Astrocyte of the cerebellum (primary cell): ENCODE measurements around the gene PLEKHA3.

ENCODE experiments used
- DNase-seq: peaks from one replicate; pipeline ENCODE4 v3.0.0-alpha.2; 2011; ENCODE audit warnings: low read depth
- H3K4me3 ChIP-seq: 2 replicates; pipeline ENCODE4 v1.5.1; 2011; ENCODE audit warnings: mild to moderate bottlenecking, low read depth, low read length, moderate library complexity
- in situ Hi-C: cut with HindIII; loops from 2 replicates; pipeline ENCODE4 v1.10.0; 2017; ENCODE audit warnings: low sequenced_read_pairs
- TF ChIP-seq, protein P1 (sequence below): IDR thresholded peaks from 2 replicates; pipeline ENCODE4 v1.5.1; 2012; ENCODE audit warnings: low read length, low read depth, moderate library complexity, mild to moderate bottlenecking; ENCODE audit errors: missing control alignments

Gene PLEKHA3

DNA sequence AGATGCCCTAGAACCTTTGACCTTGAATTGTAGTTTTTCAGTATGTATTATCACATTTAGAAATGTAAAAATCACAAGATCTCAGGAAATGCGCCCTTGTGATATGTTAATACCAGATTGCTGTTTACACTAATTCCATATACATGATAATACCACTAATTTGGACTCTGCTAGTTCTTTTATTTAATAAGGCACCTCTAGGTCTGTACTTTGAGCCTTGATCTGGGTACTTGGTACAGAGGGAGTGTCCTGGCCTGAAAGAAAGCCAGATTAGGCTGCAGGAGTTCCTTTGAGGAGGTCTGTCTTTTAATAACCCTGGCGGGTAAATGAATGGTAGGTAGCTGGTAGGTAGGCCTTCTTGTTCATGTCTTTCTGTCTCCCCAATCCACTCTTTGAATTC is 26.3 kb downstream of the PLEKHA3 start:
- H3K4me3 ChIP-seq: no peak overlapping the region
- TF ChIP-seq, protein P1, sequence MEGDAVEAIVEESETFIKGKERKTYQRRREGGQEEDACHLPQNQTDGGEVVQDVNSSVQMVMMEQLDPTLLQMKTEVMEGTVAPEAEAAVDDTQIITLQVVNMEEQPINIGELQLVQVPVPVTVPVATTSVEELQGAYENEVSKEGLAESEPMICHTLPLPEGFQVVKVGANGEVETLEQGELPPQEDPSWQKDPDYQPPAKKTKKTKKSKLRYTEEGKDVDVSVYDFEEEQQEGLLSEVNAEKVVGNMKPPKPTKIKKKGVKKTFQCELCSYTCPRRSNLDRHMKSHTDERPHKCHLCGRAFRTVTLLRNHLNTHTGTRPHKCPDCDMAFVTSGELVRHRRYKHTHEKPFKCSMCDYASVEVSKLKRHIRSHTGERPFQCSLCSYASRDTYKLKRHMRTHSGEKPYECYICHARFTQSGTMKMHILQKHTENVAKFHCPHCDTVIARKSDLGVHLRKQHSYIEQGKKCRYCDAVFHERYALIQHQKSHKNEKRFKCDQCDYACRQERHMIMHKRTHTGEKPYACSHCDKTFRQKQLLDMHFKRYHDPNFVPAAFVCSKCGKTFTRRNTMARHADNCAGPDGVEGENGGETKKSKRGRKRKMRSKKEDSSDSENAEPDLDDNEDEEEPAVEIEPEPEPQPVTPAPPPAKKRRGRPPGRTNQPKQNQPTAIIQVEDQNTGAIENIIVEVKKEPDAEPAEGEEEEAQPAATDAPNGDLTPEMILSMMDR: no peak
- in situ Hi-C loops: loop anchor here (10.0 kb wide), 1 partner anchor 62 kb away; no protein-coding TSS in a partner anchor
- DNase-seq: no peak

DNA sequence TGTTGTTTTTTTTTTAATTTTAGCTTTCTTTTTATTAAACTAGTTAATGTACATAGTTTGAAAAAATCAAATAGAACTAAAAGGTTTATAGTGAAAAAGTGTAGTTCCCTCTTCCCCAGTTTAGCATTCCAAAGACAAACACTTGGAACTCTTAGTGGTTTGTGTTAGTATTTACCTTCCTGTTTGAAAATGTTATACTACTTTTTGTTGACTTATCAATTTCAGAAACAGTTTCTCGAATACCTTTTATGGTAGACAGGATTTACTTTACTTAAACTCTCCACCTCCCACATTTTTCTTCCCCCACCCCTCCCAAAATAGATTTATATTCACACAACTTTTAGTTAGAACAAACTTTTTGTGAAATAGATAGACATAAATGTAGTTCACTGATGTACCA is 26.7 kb downstream of the PLEKHA3 start:
- no peak overlapping the region for H3K4me3 ChIP-seq
- TF ChIP-seq, protein P1: no peak
- no peak for DNase-seq
- in situ Hi-C loops: loop anchor here (10.0 kb wide), 1 partner anchor 62 kb away; no protein-coding TSS in a partner anchor

DNA sequence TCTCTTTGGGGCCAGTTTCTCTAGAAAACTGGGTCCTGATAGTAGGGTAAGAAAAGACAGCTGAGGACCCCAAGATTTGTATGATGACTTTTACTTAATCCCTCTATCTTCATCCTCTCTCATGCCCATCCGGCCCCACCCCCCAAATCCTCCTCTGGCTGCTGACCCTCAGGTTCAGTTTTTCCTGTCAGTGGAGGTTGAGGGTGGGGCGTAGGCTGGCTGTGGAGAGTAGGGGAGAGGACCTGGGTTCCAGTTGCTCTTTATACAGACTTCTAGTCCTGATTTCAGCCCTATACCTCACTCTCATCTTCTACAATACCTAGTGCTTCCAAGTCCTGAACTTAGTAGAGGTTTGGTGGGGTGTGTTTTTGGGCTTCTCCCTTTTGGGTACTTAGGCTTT is 28.4 kb downstream of the PLEKHA3 start:
- TF ChIP-seq, protein P1: no peak
- DNase-seq: no peak
- in situ Hi-C loops: loop anchor here (10.0 kb wide), 1 partner anchor 64 kb away; no protein-coding TSS in a partner anchor
- H3K4me3 ChIP-seq: no peak overlapping the region

DNA sequence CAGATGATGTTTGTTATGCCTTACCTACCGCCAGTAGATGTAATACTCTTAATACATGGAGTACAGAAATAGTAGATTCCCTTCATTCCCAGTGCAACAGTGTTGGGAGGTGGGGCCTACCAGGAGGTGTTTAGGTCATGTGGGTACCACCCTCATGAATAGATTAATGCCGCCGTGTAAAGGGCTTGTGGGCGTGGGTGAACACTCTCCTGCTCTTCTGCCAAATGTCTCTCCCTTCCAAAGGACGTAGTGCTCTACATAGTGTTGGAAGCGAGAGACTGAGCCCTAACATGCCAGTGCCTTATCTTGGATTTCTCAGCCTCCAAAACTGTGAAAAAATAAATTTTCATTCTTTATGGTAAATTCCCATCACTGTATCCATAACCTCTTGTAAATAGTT is 30.1 kb downstream of the PLEKHA3 start:
- no peak overlapping the region for H3K4me3 ChIP-seq
- in situ Hi-C loops: no loop called here
- TF ChIP-seq, protein P1: no peak
- DNase-seq: no peak

DNA sequence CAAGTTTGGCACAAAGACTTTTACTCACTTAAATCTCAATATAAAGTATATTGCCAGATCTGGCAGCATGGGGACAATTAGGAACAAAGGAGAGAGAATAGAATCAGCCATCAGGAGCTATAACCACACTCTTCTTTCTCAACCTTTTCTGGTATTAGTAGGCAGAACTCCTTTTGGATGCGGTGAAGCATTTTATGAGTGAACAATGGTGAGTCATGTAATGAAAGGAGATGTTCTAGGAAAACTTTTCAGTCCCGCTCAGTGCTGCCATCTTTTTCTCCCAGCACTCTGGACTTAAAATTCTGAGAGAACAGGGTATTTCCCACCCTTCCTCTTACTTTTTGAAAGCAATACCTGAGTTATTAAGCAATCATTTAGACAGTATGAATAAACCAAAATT is 32.2 kb downstream of the PLEKHA3 start:
- TF ChIP-seq, protein P1: no peak
- H3K4me3 ChIP-seq: no peak overlapping the region
- in situ Hi-C loops: no loop called here
- peak; percentile 39 for DNase-seq

DNA sequence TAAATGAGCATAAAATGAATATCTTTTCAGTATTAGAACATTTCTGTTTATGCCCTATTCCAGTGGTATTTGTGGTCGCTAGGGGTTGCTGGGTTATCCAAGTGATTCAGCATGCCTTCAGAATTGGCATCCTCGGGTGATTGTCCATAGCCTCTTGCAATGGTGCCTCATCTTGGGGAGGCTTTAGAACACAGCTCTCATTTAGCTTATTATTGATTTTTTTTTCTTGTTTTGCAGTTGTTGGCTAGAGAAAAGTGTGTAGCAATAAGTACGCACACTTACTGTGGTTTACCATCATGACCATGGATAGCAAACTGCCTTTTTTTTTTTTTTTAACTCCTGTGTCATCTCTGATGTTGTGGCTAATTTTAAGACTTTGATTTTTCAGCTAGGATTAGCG is 33.6 kb downstream of the PLEKHA3 start:
- TF ChIP-seq, protein P1: no peak
- H3K4me3 ChIP-seq: no peak overlapping the region
- in situ Hi-C loops: no loop called here
- DNase-seq: no peak

DNA sequence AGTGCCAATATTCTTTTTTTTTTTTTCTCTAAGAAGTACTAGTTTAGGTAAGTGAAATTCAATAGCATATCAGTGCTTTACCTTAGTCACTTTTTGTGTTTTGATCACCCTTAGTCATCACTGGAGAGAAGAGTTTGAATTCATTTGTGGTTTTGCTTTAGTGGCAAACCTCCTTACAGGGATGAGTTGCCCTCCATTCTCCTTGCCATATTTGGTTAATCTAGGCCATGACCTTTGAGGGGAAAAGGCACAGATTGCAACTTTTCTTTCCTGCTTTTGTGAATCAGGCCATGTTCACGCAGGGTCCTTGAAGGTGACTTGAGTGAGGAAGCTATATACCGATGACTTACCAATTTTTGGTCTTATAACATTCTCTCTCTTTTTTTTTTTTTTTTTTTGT is 34.4 kb downstream of the PLEKHA3 start:
- DNase-seq: peak; percentile 26
- no peak overlapping the region for H3K4me3 ChIP-seq
- in situ Hi-C loops: no loop called here
- TF ChIP-seq, protein P1: no peak
